GM18907 (cell line): ENCODE measurements around the gene KLF15.

Experiments used
- ATAC-seq: cut with Tn5 transposase; IDR thresholded peaks from one replicate; pipeline ENCODE4 v1.9.1; 2021; ENCODE audit warnings: mild to moderate bottlenecking, moderate library complexity; ENCODE audit not compliant: unreplicated experiment

Gene KLF15

DNA sequence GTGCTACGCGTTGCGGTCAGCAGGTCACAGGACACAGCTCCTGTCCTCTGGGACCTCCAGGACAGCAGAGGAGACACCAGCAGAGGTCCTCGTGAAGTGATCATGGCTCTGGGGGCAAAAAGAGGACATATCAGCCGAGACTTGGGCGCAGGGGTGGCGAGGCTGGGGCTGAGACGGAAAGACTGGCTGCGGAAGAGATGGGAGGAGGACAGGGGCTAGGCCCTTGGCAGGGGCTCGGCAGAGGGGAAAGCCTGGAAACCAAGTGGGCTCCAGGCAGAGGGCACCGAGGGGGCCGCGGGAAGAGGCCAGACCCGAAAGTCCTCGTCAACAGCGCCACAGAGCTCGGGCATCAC, 32.6 kb upstream of the KLF15 start:
- ATAC-seq, result no peak

DNA sequence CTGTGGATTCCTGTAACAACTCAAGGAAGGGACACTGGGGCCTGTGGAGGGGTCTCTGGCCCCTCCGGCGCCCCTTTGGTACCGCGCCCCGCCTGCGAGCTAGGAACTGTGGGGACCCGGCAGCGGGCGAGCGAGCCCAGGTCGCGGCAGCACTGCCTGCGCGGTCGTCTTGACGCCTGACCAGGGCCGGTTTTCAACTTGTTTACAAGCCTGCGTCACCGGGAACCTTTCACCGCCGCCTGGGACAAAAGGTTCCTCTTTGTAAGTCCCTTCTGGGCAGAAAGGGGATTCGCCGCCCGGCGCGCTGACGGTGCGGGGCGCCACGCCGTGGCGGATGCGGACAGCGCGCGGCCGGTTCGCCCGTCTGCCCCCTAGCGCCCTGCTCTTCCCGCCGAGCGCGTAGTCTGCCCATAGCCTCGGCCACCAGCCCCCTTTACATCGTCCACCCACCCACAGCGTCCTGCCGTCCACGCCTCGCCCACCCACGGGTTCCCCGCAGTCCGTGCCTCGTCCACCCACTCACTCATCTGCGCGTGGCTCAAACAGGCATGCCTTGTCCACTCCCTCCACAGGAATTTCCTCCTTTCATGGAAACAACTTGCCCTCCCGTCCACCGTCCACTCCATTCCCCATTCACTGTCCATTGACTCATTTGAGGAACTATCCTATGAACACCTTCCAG, 32.0 kb upstream of the KLF15 start:
- ATAC-seq, result peak; percentile 74

DNA sequence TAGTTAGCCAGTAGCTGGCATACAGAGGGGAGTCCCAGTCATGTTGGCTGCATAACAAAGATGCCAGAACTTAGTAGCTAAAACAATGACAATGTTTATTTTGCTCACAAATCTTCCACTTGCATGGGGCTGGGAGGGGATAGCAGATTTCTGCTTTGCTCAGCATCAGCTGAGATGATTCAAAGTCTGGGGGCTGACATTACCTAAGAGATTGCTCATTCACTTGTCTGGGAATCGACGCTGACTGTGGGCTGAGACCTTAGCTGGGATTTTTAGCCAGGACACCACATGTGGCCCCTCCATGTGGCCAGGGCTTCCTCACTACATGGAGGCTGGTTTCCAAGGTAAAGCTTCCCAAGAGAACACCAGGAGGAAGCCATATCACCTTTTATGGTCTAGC, 24.8 kb upstream of the KLF15 start:
- no peak for ATAC-seq

DNA sequence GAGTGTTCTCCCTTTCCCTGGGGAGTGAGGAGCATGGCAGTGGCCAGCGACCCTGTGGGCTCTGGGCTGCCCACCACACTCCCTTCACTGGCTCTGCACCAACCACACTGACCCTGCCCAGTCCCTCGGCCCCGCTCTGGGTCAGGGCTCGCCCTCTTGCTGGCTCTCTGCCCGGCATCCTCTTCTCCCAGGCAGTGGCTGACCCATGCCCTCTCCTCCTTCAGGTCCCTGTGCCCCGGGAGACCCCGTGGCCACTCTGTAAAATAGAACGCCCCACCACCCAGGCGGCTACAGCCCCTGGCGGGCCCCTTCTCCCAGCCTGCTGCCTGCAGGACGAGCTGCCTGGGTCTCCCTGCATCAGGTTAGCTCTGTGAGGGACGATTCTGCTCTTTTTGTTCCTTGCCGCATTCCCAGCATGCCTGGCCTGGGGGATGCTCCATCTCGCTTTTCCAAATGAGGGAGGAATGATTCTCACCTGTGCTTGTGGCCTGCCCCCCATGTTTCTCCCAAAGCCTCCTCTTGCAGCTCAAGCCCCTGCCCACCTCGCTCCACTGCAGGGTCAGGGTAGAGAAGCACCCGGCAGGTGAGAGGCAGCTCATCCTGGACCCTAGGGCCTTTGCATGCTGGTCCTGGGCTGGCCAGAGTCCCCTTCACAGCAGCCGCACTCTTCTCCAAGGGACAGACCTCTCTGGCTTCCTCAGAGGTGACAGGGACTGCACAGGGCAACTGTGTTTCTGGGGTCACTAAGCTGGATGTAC, 23.0 kb upstream of the KLF15 start:
- ATAC-seq, result no peak

DNA sequence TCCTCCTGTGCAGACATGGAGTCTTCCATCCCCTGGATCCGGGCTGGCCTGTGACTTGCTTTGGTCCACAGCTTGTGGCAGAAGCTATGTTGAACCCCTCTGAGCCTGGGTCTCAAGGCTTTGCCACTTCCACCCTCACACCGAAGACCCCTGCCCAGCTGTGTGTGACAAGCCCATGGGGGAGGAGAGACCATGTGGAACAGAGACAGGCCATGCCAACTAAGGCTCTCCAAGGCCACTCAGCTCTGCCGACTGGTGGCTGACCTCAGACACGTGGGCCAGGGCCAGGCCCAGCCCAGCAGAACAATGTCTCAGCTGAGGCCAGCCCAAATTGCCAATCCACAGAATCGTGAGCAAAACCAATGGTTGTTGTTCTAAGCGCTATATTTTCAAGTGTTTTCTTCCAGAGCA, 21.1 kb upstream of the KLF15 start:
- no peak for ATAC-seq

DNA sequence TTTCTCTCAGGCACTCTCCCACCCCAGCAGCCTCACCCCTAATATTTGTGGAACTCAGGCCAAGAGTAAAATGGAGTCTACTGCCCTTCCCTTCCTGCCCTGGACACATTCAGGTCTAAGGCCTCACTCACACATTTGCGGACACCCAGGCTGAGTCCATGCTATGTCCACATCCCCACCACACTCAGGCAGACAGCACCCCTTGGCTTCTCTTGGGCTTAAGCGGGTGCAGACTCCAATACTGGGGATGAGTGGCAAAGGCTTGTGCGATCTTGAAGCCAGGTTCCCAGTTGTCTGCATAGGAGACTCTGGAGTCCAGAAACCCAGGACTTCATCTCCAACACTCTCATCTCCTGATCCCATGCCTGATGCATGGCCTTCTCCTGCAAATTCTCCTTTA, 20.0 kb upstream of the KLF15 start:
- ATAC-seq, result no peak

DNA sequence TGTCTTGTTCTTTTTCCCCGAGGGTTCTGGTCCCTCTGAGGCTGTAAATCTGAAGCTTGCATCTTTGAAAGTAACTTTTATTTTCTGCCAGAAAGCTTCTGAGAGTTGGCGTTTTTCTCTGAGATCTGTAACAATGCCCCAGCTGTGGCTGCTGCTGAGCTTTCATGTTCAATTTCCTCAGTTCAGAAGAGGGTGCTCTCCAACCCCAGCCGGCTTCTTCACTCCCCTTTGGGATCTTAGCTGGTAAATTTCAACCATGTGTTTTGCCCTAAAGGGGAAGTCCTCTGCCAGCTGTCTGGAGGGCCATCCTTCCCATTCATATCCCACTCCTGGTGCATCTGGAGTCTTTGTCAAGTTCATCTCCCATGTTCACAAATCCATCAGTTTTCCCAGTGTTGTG, 19.2 kb upstream of the KLF15 start:
- no peak for ATAC-seq

DNA sequence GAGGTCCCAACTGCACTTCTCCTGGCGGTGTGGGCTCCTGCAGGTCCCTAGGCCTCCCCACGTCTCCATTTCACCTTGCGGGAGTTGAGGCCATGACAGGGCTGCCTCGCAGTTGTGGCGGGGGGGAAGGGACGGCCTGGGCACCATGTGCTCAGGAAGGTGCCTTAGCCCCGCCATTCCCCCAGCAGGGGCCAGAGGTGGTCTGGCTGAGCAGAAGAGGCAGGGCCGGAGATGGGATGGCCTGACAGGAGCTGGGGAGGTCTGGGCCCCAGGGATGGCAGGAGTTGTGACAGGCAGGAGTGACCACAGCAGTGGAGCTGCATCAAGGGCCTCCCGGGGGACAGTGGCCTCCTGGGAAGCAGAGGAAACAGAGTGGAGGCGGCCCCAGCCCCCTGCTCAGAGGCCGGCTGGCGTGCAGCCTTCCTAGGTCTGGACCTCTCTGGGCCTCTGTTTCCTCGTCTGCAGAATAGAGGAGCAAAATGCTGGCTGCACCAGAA, 18.7 kb upstream of the KLF15 start:
- ATAC-seq, result no peak

DNA sequence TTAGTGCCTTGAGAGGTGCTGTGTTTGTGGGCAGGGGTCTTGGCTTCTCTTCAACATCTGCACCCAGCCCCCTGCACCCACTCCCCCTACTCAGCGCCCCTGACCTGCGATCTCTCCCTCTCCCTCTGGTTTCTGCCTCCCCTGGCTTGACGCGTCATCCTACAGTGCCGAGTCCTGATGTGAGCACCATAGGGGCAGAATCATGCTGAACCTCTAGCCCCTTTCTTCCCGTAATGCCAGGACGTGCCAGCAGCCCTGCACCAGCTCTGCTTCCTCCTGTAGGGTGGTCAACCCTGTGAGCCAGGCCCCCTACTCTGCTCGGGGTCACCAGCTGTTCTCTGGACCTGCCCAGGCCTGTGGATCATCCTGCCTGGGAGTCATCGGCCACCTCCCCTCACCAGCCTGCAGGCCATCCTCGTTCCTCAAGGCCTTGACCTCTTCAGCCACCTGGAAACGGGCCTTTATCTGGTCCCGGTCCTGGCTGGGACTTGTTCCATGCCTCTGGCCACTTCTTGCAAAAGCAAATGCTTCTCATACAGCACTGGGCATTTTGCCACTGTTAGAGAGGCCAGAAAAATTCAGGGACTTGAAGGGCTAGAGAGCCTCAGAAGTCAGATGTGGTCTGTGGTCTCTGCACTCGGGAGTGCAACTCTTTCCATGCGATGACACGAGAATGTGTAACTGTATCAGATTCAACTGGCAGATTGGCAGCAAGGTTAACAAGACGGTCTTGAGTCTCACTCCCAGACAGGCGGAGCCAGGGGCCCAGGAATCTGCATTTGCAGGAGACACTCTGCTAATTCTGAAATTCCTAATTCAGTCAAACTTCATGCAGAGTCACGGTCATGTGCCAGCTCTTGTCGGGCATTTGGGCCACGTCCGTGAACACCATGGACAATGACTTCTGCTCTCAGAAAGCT, 16.7 kb upstream of the KLF15 start:
- no peak for ATAC-seq

DNA sequence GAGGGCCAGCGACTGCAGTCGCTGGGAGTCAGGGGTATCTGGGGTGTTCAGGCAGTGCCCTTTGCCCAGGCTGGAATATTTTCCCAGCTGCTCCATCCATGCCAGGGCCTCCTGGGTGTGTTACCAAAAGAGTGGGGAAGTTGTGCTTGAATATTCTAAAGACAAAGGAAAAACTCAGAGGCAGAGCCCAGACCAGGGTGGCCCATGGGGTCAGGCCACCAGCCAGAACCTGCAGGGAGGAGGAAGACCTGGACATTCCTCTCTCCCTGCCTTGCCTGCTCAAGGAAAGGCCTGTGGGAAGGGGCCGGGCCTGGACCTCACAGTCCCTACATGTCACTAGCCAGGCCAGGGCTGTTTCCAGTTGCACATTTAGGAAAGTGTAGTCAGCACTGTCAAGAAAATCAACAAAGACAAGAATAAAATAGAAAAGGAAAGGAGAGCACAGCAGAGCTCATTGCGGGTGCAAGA, 16.0 kb upstream of the KLF15 start:
- no peak for ATAC-seq

DNA sequence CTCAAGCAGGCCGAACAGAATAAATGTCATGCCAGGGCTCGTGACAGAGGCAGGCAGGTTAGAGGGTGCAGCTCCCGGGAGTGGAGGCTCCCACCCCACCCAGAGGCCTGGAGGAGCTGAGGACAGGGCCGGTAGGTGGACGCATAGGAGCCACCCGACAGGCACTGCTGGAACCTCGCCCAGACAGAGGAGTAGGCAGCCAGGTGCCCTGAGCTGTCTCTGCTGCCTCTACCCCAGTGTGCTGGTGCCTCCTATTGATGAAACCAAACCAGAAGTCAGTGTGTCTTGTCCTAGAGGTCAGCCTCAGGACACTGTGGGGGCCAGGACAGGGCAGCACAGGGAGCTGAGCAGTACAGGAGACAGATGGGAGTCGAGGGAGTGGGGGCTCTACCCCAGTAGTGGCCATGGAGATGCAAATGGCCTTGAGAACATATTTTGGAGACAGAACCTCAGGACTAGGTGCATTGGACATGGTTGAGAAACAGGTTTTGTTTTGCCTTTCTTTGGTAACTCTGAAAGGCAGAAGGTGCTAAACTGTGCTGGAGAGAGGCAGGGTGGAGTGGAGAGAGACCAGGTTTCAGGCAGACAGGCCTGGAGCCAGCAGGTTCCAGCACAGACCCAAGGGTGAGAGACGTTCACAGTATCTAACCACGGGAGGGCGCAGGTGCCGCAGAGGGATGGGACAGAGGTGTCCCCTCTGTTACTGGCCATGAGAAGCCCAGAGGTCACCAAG, 15.4 kb upstream of the KLF15 start:
- ATAC-seq, result no peak

DNA sequence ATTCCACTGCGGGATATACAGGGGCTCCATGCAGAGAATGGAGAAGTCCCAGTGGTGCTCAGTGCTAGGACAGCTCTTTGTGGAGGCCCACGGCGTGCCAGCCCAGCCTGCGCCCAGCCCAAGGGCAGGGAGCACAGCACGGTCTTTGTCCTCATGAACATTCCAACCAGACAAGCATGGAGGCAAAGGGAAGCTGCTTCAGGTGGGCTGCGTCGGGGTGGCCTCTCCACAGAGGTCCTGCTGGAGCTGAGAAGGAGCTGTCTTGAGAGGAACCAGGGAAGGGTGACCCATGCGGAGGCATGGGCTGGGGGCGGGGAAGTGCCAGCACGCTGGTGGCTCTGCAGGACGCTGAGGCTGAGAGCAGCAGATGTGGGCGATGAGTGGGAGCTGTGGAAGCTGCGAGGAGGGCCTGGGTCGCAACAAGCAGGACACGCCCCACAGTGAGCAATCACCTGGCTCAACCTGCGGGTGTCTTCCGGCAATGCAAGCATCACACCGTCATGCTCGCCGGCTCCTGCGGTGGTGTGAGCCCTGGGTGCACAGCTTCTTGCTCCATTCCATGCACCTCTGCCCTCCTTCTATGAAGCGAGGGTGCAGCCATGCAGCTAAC, 14.0 kb upstream of the KLF15 start:
- no peak for ATAC-seq

DNA sequence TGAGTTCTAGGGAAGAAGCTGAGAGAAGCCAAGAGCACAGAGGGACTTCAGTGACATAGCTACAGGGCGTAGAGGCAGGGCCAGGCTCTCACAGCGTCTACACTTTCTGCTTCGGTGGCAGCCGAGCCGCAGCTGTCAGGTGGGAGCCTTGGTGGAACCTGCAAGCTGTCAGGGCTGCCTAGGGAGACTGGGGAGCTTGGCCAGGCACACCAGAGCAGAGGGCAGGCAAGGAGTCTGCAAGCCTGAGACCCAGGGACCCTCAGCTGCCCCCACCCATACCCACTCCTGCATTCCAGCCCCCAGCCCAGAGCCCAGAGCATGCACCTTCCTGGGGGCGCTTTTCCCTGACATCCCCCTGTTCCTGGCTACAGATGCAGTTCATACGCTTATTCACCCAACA, 13.4 kb upstream of the KLF15 start:
- ATAC-seq, result no peak

DNA sequence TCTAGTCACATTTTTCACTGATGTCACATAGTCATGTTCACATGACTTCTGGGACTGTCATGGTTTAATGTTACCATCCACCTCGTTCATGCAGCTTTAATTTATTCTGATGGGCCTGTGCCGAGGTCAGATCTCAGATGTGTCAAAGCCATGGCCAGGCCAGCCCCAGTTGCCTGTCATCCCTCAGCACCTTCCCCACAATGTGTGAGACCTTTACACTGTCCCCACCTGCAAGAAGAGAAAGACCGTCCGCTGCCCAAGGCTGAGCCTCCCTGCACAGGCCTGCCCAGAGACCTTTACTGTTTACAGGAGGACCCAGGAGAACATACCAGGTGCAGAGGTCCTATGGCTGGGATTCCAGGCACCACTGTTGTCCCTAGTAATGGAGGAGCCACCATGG, 12.8 kb upstream of the KLF15 start:
- no peak for ATAC-seq

DNA sequence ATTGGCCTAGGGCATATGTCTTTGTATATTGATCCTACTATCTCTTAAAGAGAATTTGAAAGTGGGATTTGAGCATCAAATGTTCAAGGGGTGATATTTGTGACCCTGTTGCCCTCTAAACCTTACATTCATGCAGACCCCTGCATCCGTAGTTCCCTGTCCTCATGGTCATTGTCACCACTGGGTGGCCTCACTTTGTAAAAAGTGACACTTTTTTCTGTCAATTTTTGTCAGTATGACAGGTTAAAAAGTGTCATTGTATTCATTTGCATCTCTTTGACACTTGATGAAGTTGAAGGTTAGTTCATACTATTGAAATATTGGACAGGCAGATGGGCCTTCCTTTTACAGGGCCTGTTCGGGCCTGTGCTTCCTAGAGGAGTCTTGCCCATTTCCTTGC, 12.3 kb upstream of the KLF15 start:
- ATAC-seq, result no peak

DNA sequence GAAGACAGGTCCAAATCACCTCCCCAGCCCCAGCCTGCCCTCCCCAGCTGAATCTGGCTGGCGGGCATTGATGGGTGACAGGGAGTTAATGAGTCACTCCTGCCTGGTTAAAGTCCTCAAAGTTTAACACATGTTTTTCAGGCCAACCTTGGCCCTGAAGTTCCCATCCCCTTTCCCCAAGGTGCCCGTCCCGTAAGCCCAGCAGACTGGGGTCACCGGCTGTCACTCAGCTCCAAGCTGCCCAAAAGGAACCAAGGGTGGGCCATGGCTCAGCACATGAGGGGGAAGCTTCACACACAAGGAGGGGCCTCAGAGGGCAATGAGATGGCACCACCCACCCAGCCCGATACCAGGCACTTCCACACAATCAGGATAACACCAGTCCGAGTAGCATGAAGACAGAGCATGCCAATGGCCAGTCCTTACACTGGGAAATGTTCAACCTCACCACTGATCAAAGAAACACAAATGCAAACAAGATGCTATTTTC, 10.2 kb upstream of the KLF15 start:
- ATAC-seq, result no peak

DNA sequence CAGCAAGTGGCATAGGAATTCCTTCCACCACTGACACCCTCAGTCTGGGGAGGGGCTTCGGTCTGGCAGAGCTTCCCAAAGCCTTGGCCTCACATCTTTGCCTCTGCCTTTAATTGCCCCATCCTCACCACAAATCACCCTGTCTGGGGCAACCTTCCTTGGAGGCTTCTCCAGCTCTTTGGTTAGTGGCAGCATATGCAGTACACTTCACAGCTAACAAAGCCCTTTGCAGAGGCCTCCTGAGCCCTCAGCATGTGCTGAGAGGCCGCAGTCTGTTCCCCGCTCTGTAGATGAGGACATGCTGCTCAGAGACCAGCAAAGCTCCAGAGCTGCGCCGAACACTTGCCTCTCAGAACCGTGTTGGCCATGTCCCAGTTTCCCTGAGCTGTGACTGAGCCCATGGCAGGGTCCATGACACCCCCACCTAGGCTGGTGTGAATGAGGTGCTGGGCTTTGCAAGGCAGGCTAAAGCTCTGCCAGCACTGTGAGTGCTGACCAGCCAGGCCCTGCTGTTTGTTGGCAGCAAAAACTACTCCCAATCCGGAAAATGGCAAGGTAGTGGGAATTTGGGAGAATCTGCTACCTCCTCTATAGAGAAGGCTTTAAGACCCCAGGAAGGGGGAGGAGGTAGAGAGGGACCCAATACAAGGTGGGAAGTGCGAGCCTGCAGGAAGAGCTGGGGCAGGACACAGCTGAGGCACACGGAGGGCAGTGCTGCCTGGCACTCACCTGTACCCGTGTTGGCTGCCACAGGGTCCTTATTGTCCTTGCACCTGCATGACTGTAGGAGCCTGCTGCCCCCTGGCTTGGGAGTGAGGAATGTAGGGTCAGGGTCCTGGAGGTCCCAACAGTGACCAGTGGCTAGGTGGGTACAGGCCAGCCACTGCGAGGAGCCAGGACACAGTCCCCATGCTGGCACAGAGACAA, 8.4 kb upstream of the KLF15 start:
- no peak for ATAC-seq

DNA sequence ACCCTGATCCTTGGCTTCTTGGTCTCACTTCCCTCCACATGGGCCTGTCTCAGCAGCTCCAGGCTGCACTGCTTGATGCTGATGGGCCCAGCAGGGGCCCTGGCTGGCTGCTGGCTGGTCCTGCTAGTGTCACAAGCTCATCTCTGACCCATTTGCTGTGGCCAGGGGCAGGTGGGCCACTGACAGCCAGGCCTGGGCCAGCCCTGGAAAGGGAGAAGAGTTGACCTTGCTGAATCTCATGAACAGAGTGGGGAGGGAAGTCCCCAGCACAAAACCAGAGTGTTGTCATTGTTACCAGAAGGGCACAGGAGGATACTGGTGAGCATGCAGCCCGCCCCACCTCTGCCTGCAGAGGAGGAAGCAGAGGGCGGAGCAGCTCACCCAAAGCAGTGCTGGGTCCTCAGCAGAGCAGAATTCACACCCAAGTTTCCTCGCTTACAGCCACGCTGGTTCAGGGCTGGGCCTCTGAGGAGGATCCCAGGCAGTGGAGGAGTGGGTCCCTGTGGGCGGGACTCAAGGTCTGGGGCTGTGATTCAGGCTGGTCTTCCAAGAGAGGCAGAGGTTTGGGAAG, 7.6 kb upstream of the KLF15 start:
- no peak for ATAC-seq
